Cardiac septum (tissue), 1 donor: ENCODE measurements around the gene FN3K. TPM values are rescaled to one million over a fixed set of nuclear protein-coding genes. Genes with fewer than 3 reads are reported as not detected.
A peak's percentile ranks its signal among the peaks of the same experiment; 100 is the strongest.
"Not testable (repeated sequence)": the region's sequence is repeated elsewhere in the genome, so short reads cannot be mapped to it uniquely, and the experiment has no call there.

Source experiments
- DNase-seq: peaks from one replicate; pipeline ENCODE4 v3.0.0-alpha.2; 2020; ENCODE audit warnings: low spot score
- intact Hi-C: fragments of 100-400 bp; cut with DNase I; formaldehyde crosslinking; loops from one replicate; pipeline ENCODE4 v1.14.0; 2022
- total RNA-seq: library from RNA; stranded (reverse); fragmentation: NEBNext Ultra II Directional; extraction: Animal tissue kit (Norgen Biotek cat#: 25700); gene quantifications from one replicate; pipeline ENCODE4 v1.2.1, GENCODE V29; 2021
- donor health status: DM: no; HTN: no; CAD: no.

The FN3K gene
- total RNA-seq, 1 donor from 2014 or later: 82.4 TPM

DNA sequence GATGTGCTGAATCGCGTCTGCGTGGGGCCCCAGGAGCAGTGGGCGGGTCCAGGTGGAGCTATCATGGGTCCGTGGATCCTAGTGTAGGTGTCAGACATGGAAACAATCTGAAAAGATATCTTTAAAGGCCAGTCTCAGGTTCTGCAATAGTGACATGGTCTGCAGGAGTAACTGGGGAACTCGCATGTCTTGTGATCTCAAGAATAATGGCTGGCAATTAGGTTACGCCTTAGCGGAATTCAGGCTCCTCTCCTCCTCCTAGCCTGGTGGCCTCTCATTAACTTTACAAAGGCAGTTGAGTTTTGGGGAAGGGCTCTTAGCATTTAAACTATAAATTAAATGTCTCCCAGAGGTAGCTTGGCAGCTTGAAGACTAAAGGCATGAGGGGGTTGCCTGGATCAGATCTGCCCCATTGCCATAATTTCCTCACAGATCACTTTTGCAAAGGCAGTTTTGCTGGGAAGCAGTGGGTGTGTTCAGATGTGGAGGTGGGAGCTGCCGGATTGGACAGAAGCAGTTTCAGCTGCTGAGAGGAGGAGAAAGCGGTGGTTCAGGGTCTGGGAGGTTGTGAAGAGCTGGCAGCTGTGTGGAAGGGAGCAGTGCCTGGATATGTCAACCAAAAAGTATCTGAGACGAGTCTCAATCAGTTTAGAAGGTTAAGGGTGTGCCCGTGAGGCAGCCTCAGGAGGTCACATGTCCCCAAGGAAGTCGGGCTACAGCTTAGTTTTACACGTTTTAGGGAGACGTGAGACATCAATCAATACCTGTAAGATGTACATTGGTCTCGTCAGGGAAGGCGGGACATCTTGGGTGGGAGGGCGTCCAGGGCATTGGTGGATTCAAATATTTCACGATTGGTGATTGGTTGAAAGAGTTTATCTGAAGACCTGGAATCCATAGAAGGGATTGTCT, 19.1 kb downstream of the FN3K start:
- no peak for DNase-seq
- intact Hi-C loops: loop anchor here (5.0 kb wide), 2 partner anchors 37 to 107 kb away; partner anchors contain the start of genes FN3KRP and WDR45B

DNA sequence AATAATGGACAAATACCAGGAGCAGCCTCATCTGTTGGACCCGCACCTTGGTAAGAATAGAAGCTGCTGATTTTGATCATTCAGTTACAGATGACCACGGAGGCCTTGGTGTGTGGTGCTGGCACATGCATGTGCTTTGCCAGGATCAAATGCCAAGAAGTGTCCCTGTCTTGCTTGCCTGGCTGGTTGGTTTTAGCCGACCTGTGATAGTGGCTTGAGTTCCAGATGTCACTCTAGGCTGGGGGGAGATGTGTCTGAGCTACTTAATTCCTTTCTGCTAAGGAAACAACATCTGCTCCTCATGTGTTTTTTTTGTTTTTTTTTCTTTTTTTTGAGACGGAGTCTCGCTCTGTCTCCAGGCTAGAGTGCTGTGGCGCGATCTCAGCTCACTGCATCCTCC, 20.8 kb downstream of the FN3K start:
- intact Hi-C loops: no loop called here
- DNase-seq: no peak

GRCh38 chr17:82765371-82765770, 30.0 kb downstream of the FN3K start:
- intact Hi-C loops: no loop called here
- no peak for DNase-seq

- no peak for DNase-seq
- intact Hi-C loops: loop anchor here (2.0 kb wide), 1 partner anchor 98 kb away; no protein-coding TSS in a partner anchor
These were observed 31.8 kb downstream of the FN3K start for GRCh38 chr17:82767041-82767754.

DNA sequence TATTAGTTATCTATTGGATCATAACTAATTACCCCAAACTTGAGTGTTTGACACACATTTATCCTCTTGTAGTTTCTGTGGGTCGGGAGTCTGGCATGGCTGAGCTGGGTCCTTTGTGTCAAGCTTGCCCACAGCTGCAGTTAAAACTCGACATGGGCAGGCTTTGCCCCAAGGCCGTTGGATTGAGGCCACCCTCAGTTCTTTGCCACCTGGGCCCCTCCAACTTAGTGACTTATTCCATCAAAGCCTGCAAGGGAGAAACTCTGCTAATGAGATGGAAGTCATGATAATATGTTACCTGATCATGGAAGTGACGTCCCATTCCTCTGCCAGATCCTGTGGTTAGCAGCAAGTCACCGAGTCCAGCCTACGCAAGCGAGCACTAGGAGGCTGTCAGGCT, 33.6 kb downstream of the FN3K start:
- DNase-seq: no peak
- intact Hi-C loops: no loop called here

GRCh38 chr17:82772026-82772425, 36.6 kb downstream of the FN3K start:
- intact Hi-C loops: no loop called here
- DNase-seq: no peak

DNA sequence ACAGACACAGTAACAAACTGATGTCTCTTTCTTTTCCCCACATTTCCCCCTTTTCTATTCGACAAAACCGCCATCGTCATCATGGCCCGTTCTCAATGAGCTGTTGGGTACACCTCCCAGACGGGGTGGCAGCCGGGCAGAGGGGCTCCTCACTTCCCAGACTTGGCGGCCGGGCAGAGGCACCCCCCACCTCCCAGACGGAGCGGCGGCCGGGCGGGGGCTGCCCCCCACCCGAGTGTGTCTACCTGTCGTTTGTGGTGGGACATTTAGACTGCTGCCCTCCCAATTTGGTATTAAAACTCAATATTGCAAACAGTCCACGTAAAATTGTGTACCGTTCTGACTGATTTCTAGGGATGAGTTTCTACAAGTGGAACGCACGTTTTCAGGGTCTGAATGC, 39.0 kb downstream of the FN3K start:
- intact Hi-C loops, DNase-seq: not testable (repeated sequence)

DNA sequence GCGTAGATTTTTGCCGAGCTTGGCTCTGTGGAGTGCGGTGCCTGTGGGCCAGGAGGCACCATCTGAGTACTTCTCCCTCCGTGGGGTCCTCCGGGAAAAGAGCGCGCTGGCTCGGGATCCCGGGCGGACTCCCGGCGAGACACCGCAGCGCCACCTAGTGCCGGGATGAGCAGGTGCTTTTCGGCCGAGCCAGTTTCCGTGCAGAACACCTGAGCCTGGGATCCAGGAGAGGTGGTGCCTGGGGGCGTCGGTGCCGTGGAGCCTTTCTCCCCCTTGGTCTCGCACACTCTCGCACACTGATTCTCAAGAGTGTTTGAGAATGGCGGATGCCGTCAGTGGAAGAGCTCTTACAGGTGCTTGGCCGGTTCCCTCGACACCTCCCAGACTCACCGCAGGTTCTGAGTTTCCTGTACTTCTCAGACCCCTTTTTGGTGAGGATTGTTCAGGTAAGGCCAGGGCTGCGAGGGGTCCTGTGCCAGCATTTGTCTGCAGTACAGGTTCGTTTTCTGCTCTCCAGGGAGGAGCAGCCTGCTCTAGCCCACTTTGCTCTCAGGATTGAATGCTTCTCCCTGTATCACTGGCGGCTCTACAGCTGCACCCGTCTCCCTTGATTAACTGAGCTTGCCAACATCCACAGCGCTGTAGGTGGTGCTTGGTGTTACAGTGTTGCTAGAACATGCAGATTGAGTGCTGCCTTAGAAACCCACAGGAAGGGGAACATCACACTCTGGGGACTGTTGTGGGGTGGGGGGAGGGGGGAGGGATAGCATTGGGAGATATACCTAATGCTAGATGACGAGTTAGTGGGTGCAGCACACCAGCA, 39.8 kb downstream of the FN3K start:
- intact Hi-C loops: loop anchor here (5.0 kb wide), 1 partner anchor 423 kb away; no protein-coding TSS in a partner anchor
- peak; percentile 86 for DNase-seq

DNA sequence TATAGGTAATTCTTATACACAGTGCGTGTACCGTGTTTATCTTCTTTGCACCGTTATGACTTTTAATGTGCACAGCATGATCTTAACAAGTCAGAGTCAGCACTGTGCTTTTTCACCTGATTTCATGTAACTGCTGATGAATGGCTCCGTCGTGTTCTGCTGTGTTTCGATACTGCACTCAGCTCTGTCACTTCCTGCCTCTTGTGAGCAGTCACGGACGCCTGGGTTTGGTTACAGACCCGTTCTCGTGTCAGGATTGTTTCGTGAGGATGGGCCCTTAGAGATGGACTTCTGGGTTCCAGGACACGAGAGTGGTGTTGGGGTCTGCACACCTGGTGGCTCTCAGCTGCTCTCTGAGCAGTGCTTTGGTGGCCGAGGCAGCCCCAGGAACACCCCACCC, 41.0 kb downstream of the FN3K start:
- intact Hi-C loops: loop anchor here (5.0 kb wide), 1 partner anchor 424 kb away; no protein-coding TSS in a partner anchor
- no peak for DNase-seq

- not testable (repeated sequence) for DNase-seq
- intact Hi-C loops: loop anchor here (2.0 to 5.0 kb wide), 2 partner anchors 185 to 426 kb away; no protein-coding TSS in a partner anchor
These were observed 42.5 kb downstream of the FN3K start for GRCh38 chr17:82777778-82778375.

GRCh38 chr17:82779541-82779940, 44.1 kb downstream of the FN3K start:
- intact Hi-C loops: loop anchor here (2.0 to 5.0 kb wide), 2 partner anchors 183 to 427 kb away; no protein-coding TSS in a partner anchor
- DNase-seq: no peak

DNA sequence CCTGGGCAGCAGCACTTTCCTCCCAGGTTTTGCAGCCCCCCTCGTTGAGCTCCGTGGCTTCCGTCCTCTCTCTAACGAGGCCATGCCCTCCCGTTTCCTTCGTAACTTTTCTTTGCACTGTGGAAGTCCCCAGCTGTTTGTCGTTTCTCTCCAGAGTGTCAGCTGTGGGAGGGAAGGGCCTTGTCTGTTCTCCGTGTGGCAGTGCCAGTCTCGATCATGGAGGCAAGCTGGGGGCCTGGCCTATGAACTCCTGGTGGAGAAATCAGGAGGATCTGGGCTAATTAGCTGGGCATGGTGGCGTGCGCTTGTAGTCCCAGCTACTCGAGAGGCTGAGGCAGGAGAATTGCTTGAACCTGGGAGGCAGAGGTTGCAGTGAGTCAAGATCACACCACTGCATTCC, 44.8 kb downstream of the FN3K start:
- DNase-seq: no peak
- intact Hi-C loops: no loop called here

- no peak for DNase-seq
- intact Hi-C loops: loop anchor here (1.0 kb wide), 1 partner anchor 134 kb away; no protein-coding TSS in a partner anchor
These were observed 45.8 kb downstream of the FN3K start for GRCh38 chr17:82780971-82781893.

DNA sequence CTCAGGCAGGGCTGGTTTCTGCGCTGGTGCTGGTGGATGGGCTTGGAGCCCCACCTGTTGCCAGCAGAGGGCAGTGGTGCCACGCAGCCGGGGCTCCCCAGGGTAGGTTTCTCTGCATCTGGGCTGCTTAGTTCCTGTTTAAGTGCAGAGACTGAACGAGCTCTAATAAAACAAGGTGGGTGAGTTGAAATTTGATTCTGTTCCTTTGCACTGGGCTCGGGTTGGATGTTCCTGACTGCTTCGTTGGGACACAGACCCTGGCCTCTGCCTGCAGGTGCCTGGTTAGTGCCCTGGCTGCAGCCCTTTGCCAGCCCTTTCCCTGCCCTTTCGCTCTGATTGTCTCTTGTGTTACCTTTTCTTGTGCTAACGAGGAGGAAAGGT, 46.5 kb downstream of the FN3K start:
- intact Hi-C loops: loop anchor here (1.0 kb wide), 1 partner anchor 133 kb away; no protein-coding TSS in a partner anchor
- peak; percentile 92 for DNase-seq

DNA sequence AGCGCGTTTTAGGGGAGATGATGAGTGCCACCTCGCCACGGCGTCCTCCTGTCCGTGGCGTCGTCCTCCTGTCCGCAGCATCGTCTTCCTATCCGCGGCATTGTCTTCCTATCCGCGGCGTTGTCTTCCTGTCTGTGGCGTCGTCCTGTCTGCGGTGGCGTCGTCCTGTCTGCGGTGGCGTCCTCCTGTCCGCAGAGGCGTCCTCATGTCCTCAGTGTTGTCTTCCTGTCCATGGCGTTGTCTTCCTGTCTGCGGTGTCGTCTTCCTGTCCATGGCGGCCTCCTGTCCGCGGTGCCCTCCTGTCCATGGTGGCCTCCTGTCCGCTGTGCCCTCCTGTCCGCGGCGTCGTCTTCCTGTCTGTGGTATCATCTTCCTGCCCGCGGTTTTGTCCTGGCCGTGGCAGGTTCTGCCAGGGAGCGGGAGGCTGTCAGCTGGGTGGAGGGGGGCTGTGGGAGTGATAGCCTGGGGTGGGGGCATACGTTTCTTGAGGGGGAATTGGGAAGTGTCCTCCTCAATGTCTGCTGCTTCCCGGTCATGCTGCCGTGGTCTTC, 47.3 kb downstream of the FN3K start:
- DNase-seq: no peak
- intact Hi-C loops: no loop called here

DNA sequence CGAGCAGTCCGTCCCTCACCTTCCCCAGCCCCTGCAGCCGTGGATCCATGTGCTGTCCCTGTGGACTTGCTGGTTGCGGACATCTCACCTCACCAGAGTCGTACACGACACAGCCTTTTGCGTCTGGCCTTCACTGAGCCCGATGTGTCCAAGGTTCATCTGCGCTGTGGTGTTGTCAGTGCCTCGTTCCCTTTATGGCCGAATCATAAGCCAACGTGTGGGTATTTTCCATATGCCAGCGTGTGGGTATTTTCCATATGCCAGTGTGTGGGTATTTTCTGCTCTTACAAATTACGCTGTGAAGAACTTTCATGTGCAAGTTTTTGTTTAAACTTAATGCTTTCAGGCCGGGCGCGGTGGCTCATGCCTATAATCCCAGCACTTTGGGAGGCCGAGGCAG, 48.1 kb downstream of the FN3K start:
- intact Hi-C loops: no loop called here
- no peak for DNase-seq

DNA sequence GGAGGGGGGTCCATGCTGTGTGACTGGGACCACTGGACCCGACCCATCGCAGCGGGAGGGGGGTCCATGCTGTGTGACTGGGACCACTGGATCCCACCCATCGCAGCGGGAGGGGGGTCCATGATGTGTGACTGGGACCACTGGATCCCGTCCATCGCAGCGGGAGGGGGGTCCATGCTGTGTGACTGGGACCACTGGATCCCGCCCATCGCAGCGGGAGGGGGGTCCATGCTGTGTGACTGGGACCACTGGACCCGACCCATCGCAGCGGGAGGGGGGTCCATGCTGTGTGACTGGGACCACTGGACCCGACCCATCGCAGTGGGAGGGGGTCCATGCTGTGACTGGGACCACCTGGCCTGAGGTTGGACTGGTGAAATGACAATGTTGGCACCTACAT, 50.2 kb downstream of the FN3K start:
- intact Hi-C loops, DNase-seq: not testable (repeated sequence)

DNA sequence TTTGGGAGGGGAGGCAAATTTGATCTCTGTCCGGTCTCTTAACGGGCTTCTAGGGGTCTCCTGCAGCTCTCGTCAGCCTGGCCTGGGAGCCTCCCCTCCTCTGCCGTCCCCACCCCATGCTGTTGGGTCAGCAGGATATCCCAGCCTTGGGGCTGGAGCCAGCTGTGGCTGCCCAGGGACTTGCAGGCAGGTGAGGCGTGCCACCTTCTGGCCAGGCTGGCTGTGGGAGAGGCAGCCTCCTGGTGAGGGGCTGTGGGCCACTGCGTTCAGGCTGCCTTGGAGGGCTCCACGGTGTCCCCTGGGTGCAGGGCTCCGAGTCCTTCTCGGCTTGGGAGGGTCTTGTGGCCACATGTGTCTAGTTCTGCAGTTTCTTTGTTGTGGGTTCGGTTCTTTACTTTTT, 51.0 kb downstream of the FN3K start:
- intact Hi-C loops: no loop called here
- DNase-seq: no peak
